GM12878 (cell line): ENCODE results near the gene NPRL2.

Source experiments
- BCL3 ChIP-seq: IDR thresholded peaks from 2 replicates; pipeline ENCODE4 v1.6.1; 2011; ENCODE audit warnings: borderline replicate concordance, low read depth, mild to moderate bottlenecking, moderate library complexity, low read length; ENCODE audit not compliant: insufficient read depth, poor library complexity, severe bottlenecking
- CEBPZ ChIP-seq: fragments of 150-350 bp; IDR thresholded peaks from 2 replicates; pipeline ENCODE4 v1.6.1; 2016; ENCODE audit warnings: low read depth, low read length
- CHD4 ChIP-seq: fragments of 200-600 bp; sonication (generic); IDR thresholded peaks from 2 replicates; pipeline ENCODE4 v1.6.1; 2016; ENCODE audit warnings: mild to moderate bottlenecking
- JUNB ChIP-seq: IDR thresholded peaks from 2 replicates; pipeline ENCODE4 v1.6.1; 2016; ENCODE audit warnings: antibody characterized with exemption, mild to moderate bottlenecking
- POLR2A ChIP-seq: IDR thresholded peaks from 2 replicates; pipeline ENCODE4 v1.6.1; 2011; ENCODE audit warnings: low read depth, mild to moderate bottlenecking, low read length
- RAD21 ChIP-seq: IDR thresholded peaks from 2 replicates; pipeline ENCODE4 v1.6.1; 2011; ENCODE audit warnings: mild to moderate bottlenecking, low read depth, low read length, moderate library complexity; ENCODE audit not compliant: insufficient read depth
- REST ChIP-seq: IDR thresholded peaks from 2 replicates; pipeline ENCODE4 v1.6.1; 2012; ENCODE audit warnings: mild to moderate bottlenecking, low read depth, low read length
- SMC3 ChIP-seq: IDR thresholded peaks from 2 replicates; pipeline ENCODE4 v1.6.1; 2011; ENCODE audit warnings: low read length, improper control_type of control experiment, borderline replicate concordance
- STAT1 ChIP-seq: fragments of 450-650 bp; conservative IDR thresholded peaks from 2 replicates; pipeline ENCODE4 v1.6.1; 2014; ENCODE audit warnings: antibody characterized with exemption, mild to moderate bottlenecking
- USF1 ChIP-seq: IDR thresholded peaks from 2 replicates; pipeline ENCODE4 v1.6.1; 2011; ENCODE audit warnings: borderline replicate concordance, low read depth, mild to moderate bottlenecking, moderate library complexity, mixed read lengths, low read length; ENCODE audit not compliant: insufficient read depth; ENCODE audit errors: extremely low read length

- TF ChIP-seq SMC3 (no peak), POLR2A (no peak), REST (no peak), CHD4 (no peak), CEBPZ (no peak), BCL3 (no peak), STAT1 (no peak), JUNB (no peak), RAD21 (no peak), USF1 (no peak)
Measured at GRCh38 chr3:50381383-50381782, 30.8 kb upstream of the NPRL2 start.
